Smooth muscle cell of bladder (primary cell): ENCODE results near the gene SLC11A2. TPM values are rescaled to one million over a fixed set of nuclear protein-coding genes. Genes with fewer than 3 reads are reported as not detected.

Experiments
- total RNA-seq: library from RNA; depleted of rRNA; stranded (reverse); fragments of >200 nt; gene quantifications from 2 replicates; pipeline ENCODE4 v1.2.3, GENCODE V29; 2014

SLC11A2 gene
- total RNA-seq: 67.4 and 75.1 TPM in 2 replicates

GRCh38 chr12:51025836-51026638 lies at the start of gene SLC11A2:
Gene SLC11A2, minus strand, starts transcription at chr12:51026384. Its CDS starts 15,656 bp downstream, at chr12:51010728.

GRCh38 chr12:51047655-51048540 lies 21.7 kb upstream of the SLC11A2 start, which contains the start of gene LETMD1:
Gene LETMD1, plus strand, starts transcription at chr12:51048327. Its CDS starts 30 bp downstream, at chr12:51048357.

GRCh38 chr12:50952510-50952909 lies 73.7 kb downstream of the SLC11A2 start, which contains the start of gene HIGD1C:
Gene HIGD1C, plus strand, starts transcription at chr12:50952544. Its CDS starts 1,455 bp downstream, at chr12:50953999.

Other genes with a start within 250 kb of the SLC11A2 start
- not detected in 2 replicates for gene TMPRSS12, start 183.5 kb downstream of the SLC11A2 start, total RNA-seq
- not detected in 2 replicates for gene HIGD1C, start 73.8 kb downstream of the SLC11A2 start, total RNA-seq
- gene LETMD1, start 21.9 kb upstream of the SLC11A2 start, total RNA-seq: 53.6 and 58.4 TPM in 2 replicates
- gene CSRNP2, start 57.2 kb upstream of the SLC11A2 start, total RNA-seq: 9.4 and 15.0 TPM in 2 replicates
- gene TFCP2, start 146.8 kb upstream of the SLC11A2 start, total RNA-seq: 5.8 and 8.0 TPM in 2 replicates
- gene POU6F1, start 191.7 kb upstream of the SLC11A2 start, total RNA-seq: 1.1 and 1.8 TPM in 2 replicates
- 53.8 and 54.2 TPM in 2 replicates for gene DAZAP2, start 212.4 kb upstream of the SLC11A2 start, total RNA-seq
- 2.0 and 2.6 TPM in 2 replicates for gene SMAGP, start 244.0 kb upstream of the SLC11A2 start, total RNA-seq